K562 (cell line): Measurements from ENCODE around the gene WDR90. TPM values are rescaled to one million over a fixed set of nuclear protein-coding genes. Genes with fewer than 3 reads are reported as not detected.
A peak's percentile ranks its signal among the peaks of the same experiment; 100 is the strongest.

Experiments
- CC2D1A ChIP-seq: fragments of 450-650 bp; IDR thresholded peaks from 2 replicates; pipeline ENCODE4 v1.6.1; 2017; ENCODE audit warnings: mild to moderate bottlenecking
- ETS2 ChIP-seq: IDR thresholded peaks from 2 replicates; pipeline ENCODE4 v1.6.1; 2016; ENCODE audit warnings: borderline replicate concordance, missing genetic modification characterization, mild to moderate bottlenecking, moderate library complexity, missing compliant biosample characterization; ENCODE audit not compliant: poor library complexity, severe bottlenecking
- FOXA3 ChIP-seq, 2 experiments: fragments of 450-650 bp in 1 of 2; sonication (generic) in 1 of 2; formaldehyde crosslinking; IDR thresholded peaks in 1 of 2; conservative IDR thresholded peaks in 1 of 2; 2 replicates each; pipeline versions ENCODE4 v1.4.0 to v1.8.0; 2020 to 2022; ENCODE audit warnings: mild to moderate bottlenecking in 2 of 2, missing genetic modification reagents in 1 of 2
- FOXJ2 ChIP-seq: fragments of 200-800 bp; sonication (Bioruptor generic); IDR thresholded peaks from 2 replicates; pipeline ENCODE4 v1.6.1; 2016; ENCODE audit warnings: missing genetic modification characterization, missing compliant biosample characterization
- FOXP1 ChIP-seq: sonication (generic); formaldehyde crosslinking; IDR thresholded peaks from 2 replicates; pipeline ENCODE4 v1.8.0; 2022; ENCODE audit warnings: mild to moderate bottlenecking, missing genetic modification reagents
- GABPB2 ChIP-seq: fragments of 250-450 bp; sonication (Bioruptor Pico); conservative IDR thresholded peaks from 2 replicates; pipeline ENCODE4 v1.5.1; 2021; ENCODE audit warnings: mild to moderate bottlenecking
- HLTF ChIP-seq: fragments of 450-650 bp; IDR thresholded peaks from 2 replicates; pipeline ENCODE4 v1.6.1; 2016
- HMGXB4 ChIP-seq: sonication (generic); formaldehyde crosslinking; IDR thresholded peaks from 2 replicates; pipeline ENCODE4 v1.8.1; 2023; ENCODE audit warnings: mild to moderate bottlenecking, missing genetic modification reagents
- HNRNPL ChIP-seq: fragments of 200-400 bp; formaldehyde crosslinking; IDR thresholded peaks from 2 replicates; pipeline ENCODE4 v1.6.1; 2017; ENCODE audit warnings: low read depth, mild to moderate bottlenecking, low read length
- KLF10 ChIP-seq: fragments of 250-450 bp; sonication (Bioruptor Pico); IDR thresholded peaks from 2 replicates; pipeline ENCODE4 v1.6.1; 2021; ENCODE audit warnings: matching md5 sums
- MBD1 ChIP-seq: fragments of 250-450 bp; sonication (Bioruptor Pico); IDR thresholded peaks from 2 replicates; pipeline ENCODE4 v1.8.0; 2022; ENCODE audit warnings: inconsistent platforms
- MIER1 ChIP-seq: fragments of 450-650 bp; IDR thresholded peaks from 2 replicates; pipeline ENCODE4 v1.6.1; 2016; ENCODE audit warnings: antibody characterized with exemption, mild to moderate bottlenecking, low read depth
- NR1H2 ChIP-seq: sonication (generic); formaldehyde crosslinking; IDR thresholded peaks from 2 replicates; pipeline ENCODE4 v1.4.0; 2020; ENCODE audit warnings: mild to moderate bottlenecking, missing genetic modification reagents
- POLR2A ChIP-seq: fragments of 450-650 bp; conservative IDR thresholded peaks from 2 replicates; pipeline ENCODE4 v1.6.1; 2016
- RBM25 ChIP-seq: fragments of 200-400 bp; formaldehyde crosslinking; IDR thresholded peaks from 2 replicates; pipeline ENCODE4 v1.6.1; 2018; ENCODE audit warnings: low read length, low read depth, moderate library complexity; ENCODE audit not compliant: severe bottlenecking
- SAFB ChIP-seq: fragments of 200-400 bp; formaldehyde crosslinking; IDR thresholded peaks from 2 replicates; pipeline ENCODE4 v1.6.1; 2017; ENCODE audit warnings: low read depth, low read length, borderline replicate concordance
- SIRT6 ChIP-seq: IDR thresholded peaks from one replicate; pipeline ENCODE4 v1.6.1; 2012; ENCODE audit warnings: low read depth, mild to moderate bottlenecking, control low read depth, inconsistent platforms, low read length, moderate library complexity
- SMARCA4 ChIP-seq: fragments of 450-650 bp; IDR thresholded peaks from 2 replicates; pipeline ENCODE4 v1.6.1; 2016
- USF1 ChIP-seq: sonication (generic); formaldehyde crosslinking; IDR thresholded peaks from 2 replicates; pipeline ENCODE4 v1.9.0; 2022; ENCODE audit warnings: mild to moderate bottlenecking, missing genetic modification reagents
- ZFPM2 ChIP-seq: fragments of 250-450 bp; sonication (Bioruptor Pico); IDR thresholded peaks from 2 replicates; pipeline ENCODE4 v1.5.1; 2022; ENCODE audit warnings: mild to moderate bottlenecking
- ZKSCAN1 ChIP-seq: fragments of 150-350 bp; IDR thresholded peaks from 2 replicates; pipeline ENCODE4 v1.6.1; 2016; ENCODE audit warnings: low read depth, low read length
- ZKSCAN3 ChIP-seq: fragments of 250-450 bp; sonication (Bioruptor Pico); IDR thresholded peaks from 2 replicates; pipeline ENCODE4 v1.4.0; 2020
- ZNF184 ChIP-seq: sonication (generic); formaldehyde crosslinking; IDR thresholded peaks from 2 replicates; pipeline ENCODE4 v1.5.0; 2020; ENCODE audit warnings: missing genetic modification reagents
- ZNF280B ChIP-seq: fragments of 250-450 bp; sonication (Bioruptor Pico); IDR thresholded peaks from 2 replicates; pipeline ENCODE4 v1.5.1; 2021; ENCODE audit warnings: mild to moderate bottlenecking
- ZNF444 ChIP-seq: fragments of 250-450 bp; sonication (Bioruptor Pico); IDR thresholded peaks from 2 replicates; pipeline ENCODE4 v1.4.0; 2020; ENCODE audit warnings: mild to moderate bottlenecking, moderate library complexity
- ZNF695 ChIP-seq: fragments of 450-650 bp; formaldehyde crosslinking; IDR thresholded peaks from 2 replicates; pipeline ENCODE4 v1.4.0; 2020; ENCODE audit warnings: mild to moderate bottlenecking, moderate library complexity
- ZNF785 ChIP-seq: fragments of 250-450 bp; sonication (Bioruptor Pico); IDR thresholded peaks from 2 replicates; pipeline ENCODE4 v1.4.0; 2020; ENCODE audit warnings: mild to moderate bottlenecking
- polyA plus RNA-seq, 8 experiments: library from polyadenylated mRNA; depleted of rRNA in 4 of 8; stranded (reverse) in 5 of 8; unstranded in 3 of 8; fragments of >200 nt; fragmentation: Nextera tagmentation in 2 of 8; fragmentation: Illumina TruSeq in 1 of 8; extraction: Ambion mirVana in 2 of 8; extraction: Trizol in 1 of 8; gene quantifications; 2 replicates each; pipeline versions ENCODE4 v1.2.1 to v1.2.3, GENCODE V29; 2011 to 2014; ENCODE audit warnings: inconsistent platforms in 1 of 8, missing spikeins in 1 of 8
- total RNA-seq, 7 experiments: library from RNA; depleted of rRNA in 6 of 7; stranded (reverse); fragments of >200 nt in 6 of 7; fragmentation: Illumina TruSeq in 2 of 7; extraction: Trizol in 2 of 7; gene quantifications; 2 replicates each; pipeline versions ENCODE4 v1.2.1 to v1.2.3, GENCODE V29; 2011 to 2021; ENCODE audit warnings: low replicate concordance in 1 of 7

Gene WDR90
- total and polyA plus RNA-seq, 9 of the 15 experiments (the other 6 are each of a cell fraction or from before 2014, with no cell fraction given): 0.44 to 12.6 (median 3.3) TPM

GRCh38 chr16:630249-630814 lies 18.8 kb upstream of the WDR90 start (continued):
- TF ChIP-seq MBD1 (CRISPR knock-in tag) (no peak), ETS2 (tag) (no peak), SMARCA4 (no peak), POLR2A (peak; percentile 5; the same call in 1 of the 2 replicates), ZNF785 (no peak), SAFB (peak; percentile 75), ZKSCAN3 (CRISPR knock-in tag) (no peak), USF1 (peak; percentile 54), KLF10 (CRISPR knock-in tag) (no peak), ZKSCAN1 (no peak), GABPB2 (CRISPR knock-in tag) (no peak), FOXP1 (CRISPR knock-in tag) (no peak), MIER1 (no peak), HNRNPL (peak; percentile 49; the same call in 1 of the 2 replicates), ZNF184 (CRISPR knock-in tag) (no peak), FOXA3 (CRISPR knock-in tag; conservative IDR thresholded peaks at IDR 0.05 in 1 of 2, IDR thresholded peaks at IDR 0.05 in 1 of 2) (no peak), CC2D1A (no peak), NR1H2 (CRISPR knock-in tag) (no peak), ZFPM2 (CRISPR knock-in tag) (no peak), ZNF444 (no peak), HLTF (no peak), FOXJ2 (tag) (no peak), ZNF695 (CRISPR knock-in tag) (no peak), SIRT6 (no peak), ZNF280B (CRISPR knock-in tag) (no peak), RBM25 (no peak), HMGXB4 (no peak)
